ENCODE measurements around the gene DDI2. TPM values are rescaled to one million over a fixed set of nuclear protein-coding genes. Genes with fewer than 3 reads are reported as not detected.
A peak's percentile ranks its signal among the peaks of the same experiment; 100 is the strongest.

The DDI2 gene
- total and polyA plus RNA-seq, 5 donors from 2014 or later = 3.2 to 61.2 (median 6.8) TPM

- H3K36me3 Mint-ChIP-seq = peaks cover 45% of the 10 kb centered on the region
- no peak overlapping the region for H3K27ac ChIP-seq (ENCODE audit: insufficient read depth, low read length, poor library complexity, severe bottlenecking)
These were observed 10.7 kb downstream of the DDI2 start for GRCh38 chr1:15628003-15628402.

GRCh38 chr1:15633756-15634420, 16.6 kb downstream of the DDI2 start:
- H3K9me3 ChIP-seq (ENCODE audit: control insufficient read depth in 2 of 2, low read length in 2 of 2) = no peaks in the 10 kb centered on the region
- Mint-ChIP-seq H3K4me1 (peaks cover under 1 to 4% (median 2%) of the 10 kb centered on the region in 4 donors), H3K9me3 (no peaks in the 10 kb centered on the region), H3K4me3 (no peak overlapping the region), H3K36me3 (peaks cover 65% of the 10 kb centered on the region), H3K27me3 (no peaks in the 10 kb centered on the region), H3K27ac (no peak overlapping the region)
- ATAC-seq (ENCODE audit: low read depth in 2 of 2) (no peak), DNase-seq (no peak)
- no peak overlapping the region for H3K4me3 ChIP-seq (ENCODE audit: low read depth, low read length)
- no peaks in the 10 kb centered on the region for H3K27me3 ChIP-seq (ENCODE audit: control insufficient read depth, insufficient read depth, low read length)
- H3K36me3 ChIP-seq (ENCODE audit: control insufficient read depth, insufficient read depth, low read length) = peaks cover 90% of the 10 kb centered on the region
- H3K4me1 ChIP-seq (ENCODE audit: control insufficient read depth, insufficient read depth, low read length, poor library complexity, severe bottlenecking) = no peaks in the 10 kb centered on the region
- H3K27ac ChIP-seq (ENCODE audit: insufficient read depth, low read length, poor library complexity, severe bottlenecking) = no peak overlapping the region

More at GRCh38 chr1:15628003-15628402, 10.7 kb downstream of the DDI2 start:
- H3K27me3 ChIP-seq (ENCODE audit: control insufficient read depth, insufficient read depth, low read length) = no peaks in the 10 kb centered on the region
- no peak overlapping the region for H3K4me3 Mint-ChIP-seq
- peaks cover 17% of the 10 kb centered on the region for H3K4me1 ChIP-seq (ENCODE audit: control insufficient read depth, insufficient read depth, low read length, poor library complexity, severe bottlenecking)
- no peak for ATAC-seq (ENCODE audit: low read depth in 2 of 2)
- no peaks in the 10 kb centered on the region for H3K9me3 Mint-ChIP-seq
- H3K4me3 ChIP-seq (ENCODE audit: low read depth, low read length) = no peak overlapping the region
- peak overlapping the region in 2 of 3 donors; percentile 43 to 75 for H3K27ac Mint-ChIP-seq
- DNase-seq = no peak
- no peaks in the 10 kb centered on the region for H3K27me3 Mint-ChIP-seq
- H3K4me1 Mint-ChIP-seq = peaks cover 18 to 45% (median 33%) of the 10 kb centered on the region in 4 donors
- H3K36me3 ChIP-seq (ENCODE audit: control insufficient read depth, insufficient read depth, low read length) = peaks cover 56% of the 10 kb centered on the region
- no peaks in the 10 kb centered on the region for H3K9me3 ChIP-seq (ENCODE audit: control insufficient read depth in 2 of 2, low read length in 2 of 2)

GRCh38 chr1:15636436-15636835, 19.2 kb downstream of the DDI2 start:
- Histone ChIP-seq H3K9me3 (ENCODE audit: control insufficient read depth in 2 of 2, low read length in 2 of 2) (no peaks in the 10 kb centered on the region), H3K4me3 (ENCODE audit: low read depth, low read length) (no peak overlapping the region), H3K27me3 (ENCODE audit: control insufficient read depth, insufficient read depth, low read length) (no peaks in the 10 kb centered on the region), H3K36me3 (ENCODE audit: control insufficient read depth, insufficient read depth, low read length) (peaks cover 95% of the 10 kb centered on the region), H3K4me1 (ENCODE audit: control insufficient read depth, insufficient read depth, low read length, poor library complexity, severe bottlenecking) (no peaks in the 10 kb centered on the region), H3K27ac (ENCODE audit: insufficient read depth, low read length, poor library complexity, severe bottlenecking) (no peak overlapping the region)
- peaks cover 61% of the 10 kb centered on the region for H3K36me3 Mint-ChIP-seq
- no peaks in the 10 kb centered on the region for H3K9me3 Mint-ChIP-seq
- no peaks in the 10 kb centered on the region for H3K27me3 Mint-ChIP-seq
- ATAC-seq (ENCODE audit: low read depth in 2 of 2) (no peak), DNase-seq (no peak)
- H3K4me3 Mint-ChIP-seq = no peak overlapping the region
- H3K4me1 Mint-ChIP-seq = peaks cover 0 to 6% (median 0%) of the 10 kb centered on the region in 4 donors
- H3K27ac Mint-ChIP-seq = peak overlapping the region in 1 of 3 donors; percentile 26

GRCh38 chr1:15637826-15638225, 20.6 kb downstream of the DDI2 start:
- H3K4me3 ChIP-seq (ENCODE audit: low read depth, low read length) = no peak overlapping the region
- Mint-ChIP-seq H3K36me3 (peaks cover 60% of the 10 kb centered on the region), H3K27me3 (no peaks in the 10 kb centered on the region), H3K9me3 (no peaks in the 10 kb centered on the region), H3K27ac (no peak overlapping the region), H3K4me1 (peaks cover 0 to 9% (median 0%) of the 10 kb centered on the region in 4 donors), H3K4me3 (no peak overlapping the region)
- H3K36me3 ChIP-seq (ENCODE audit: control insufficient read depth, insufficient read depth, low read length) = peaks cover 84% of the 10 kb centered on the region
- H3K27me3 ChIP-seq (ENCODE audit: control insufficient read depth, insufficient read depth, low read length) = no peaks in the 10 kb centered on the region
- no peaks in the 10 kb centered on the region for H3K9me3 ChIP-seq (ENCODE audit: control insufficient read depth in 2 of 2, low read length in 2 of 2)
- ATAC-seq (ENCODE audit: low read depth in 2 of 2) = no peak
- H3K4me1 ChIP-seq (ENCODE audit: control insufficient read depth, insufficient read depth, low read length, poor library complexity, severe bottlenecking) = no peaks in the 10 kb centered on the region
- H3K27ac ChIP-seq (ENCODE audit: insufficient read depth, low read length, poor library complexity, severe bottlenecking) = no peak overlapping the region
- no peak for DNase-seq

GRCh38 chr1:15639262-15639661, 22.0 kb downstream of the DDI2 start:
- Mint-ChIP-seq H3K27ac (no peak overlapping the region), H3K27me3 (no peaks in the 10 kb centered on the region), H3K4me3 (no peak overlapping the region), H3K9me3 (no peaks in the 10 kb centered on the region), H3K36me3 (peaks cover 59% of the 10 kb centered on the region), H3K4me1 (peaks cover 3 to 13% (median 9%) of the 10 kb centered on the region in 4 donors)
- Histone ChIP-seq H3K4me3 (ENCODE audit: low read depth, low read length) (no peak overlapping the region), H3K36me3 (ENCODE audit: control insufficient read depth, insufficient read depth, low read length) (peaks cover 83% of the 10 kb centered on the region), H3K27me3 (ENCODE audit: control insufficient read depth, insufficient read depth, low read length) (no peaks in the 10 kb centered on the region), H3K27ac (ENCODE audit: insufficient read depth, low read length, poor library complexity, severe bottlenecking) (no peak overlapping the region), H3K9me3 (ENCODE audit: control insufficient read depth in 2 of 2, low read length in 2 of 2) (no peaks in the 10 kb centered on the region), H3K4me1 (ENCODE audit: control insufficient read depth, insufficient read depth, low read length, poor library complexity, severe bottlenecking) (no peaks in the 10 kb centered on the region)
- no peak for ATAC-seq (ENCODE audit: low read depth in 2 of 2)
- DNase-seq = no peak

- peaks cover 55% of the 10 kb centered on the region for H3K36me3 Mint-ChIP-seq
- H3K36me3 ChIP-seq (ENCODE audit: control insufficient read depth, insufficient read depth, low read length) = peaks cover 80% of the 10 kb centered on the region
- no peaks in the 10 kb centered on the region for H3K9me3 ChIP-seq (ENCODE audit: control insufficient read depth in 2 of 2, low read length in 2 of 2)
- ATAC-seq (ENCODE audit: low read depth in 2 of 2) (no peak), DNase-seq (no peak)
- no peak overlapping the region for H3K4me3 ChIP-seq (ENCODE audit: low read depth, low read length)
- H3K9me3 Mint-ChIP-seq = no peaks in the 10 kb centered on the region
- H3K4me1 ChIP-seq (ENCODE audit: control insufficient read depth, insufficient read depth, low read length, poor library complexity, severe bottlenecking) = no peaks in the 10 kb centered on the region
- H3K4me3 Mint-ChIP-seq = no peak overlapping the region
- H3K27ac Mint-ChIP-seq = peak overlapping the region in 2 of 3 donors; percentile 15 to 42
- H3K4me1 Mint-ChIP-seq = peaks cover 3 to 13% (median 10%) of the 10 kb centered on the region in 4 donors
- no peaks in the 10 kb centered on the region for H3K27me3 Mint-ChIP-seq
- no peaks in the 10 kb centered on the region for H3K27me3 ChIP-seq (ENCODE audit: control insufficient read depth, insufficient read depth, low read length)
- H3K27ac ChIP-seq (ENCODE audit: insufficient read depth, low read length, poor library complexity, severe bottlenecking) = no peak overlapping the region
These were observed 22.7 kb downstream of the DDI2 start for GRCh38 chr1:15639931-15640330.

GRCh38 chr1:15640667-15641066, 23.4 kb downstream of the DDI2 start:
- Histone ChIP-seq H3K4me3 (ENCODE audit: low read depth, low read length) (no peak overlapping the region), H3K9me3 (ENCODE audit: control insufficient read depth in 2 of 2, low read length in 2 of 2) (no peaks in the 10 kb centered on the region), H3K4me1 (ENCODE audit: control insufficient read depth, insufficient read depth, low read length, poor library complexity, severe bottlenecking) (no peaks in the 10 kb centered on the region), H3K36me3 (ENCODE audit: control insufficient read depth, insufficient read depth, low read length) (peaks cover 80% of the 10 kb centered on the region), H3K27me3 (ENCODE audit: control insufficient read depth, insufficient read depth, low read length) (no peaks in the 10 kb centered on the region), H3K27ac (ENCODE audit: insufficient read depth, low read length, poor library complexity, severe bottlenecking) (no peak overlapping the region)
- Mint-ChIP-seq H3K4me1 (peaks cover 3 to 16% (median 10%) of the 10 kb centered on the region in 4 donors), H3K36me3 (peaks cover 60% of the 10 kb centered on the region), H3K27ac (peak overlapping the region in 2 of 3 donors; percentile 1 to 15), H3K4me3 (no peak overlapping the region), H3K27me3 (no peaks in the 10 kb centered on the region), H3K9me3 (no peaks in the 10 kb centered on the region)
- DNase-seq (no peak), ATAC-seq (ENCODE audit: low read depth in 2 of 2) (no peak)

GRCh38 chr1:15649937-15650336, 32.7 kb downstream of the DDI2 start:
- H3K36me3 ChIP-seq (ENCODE audit: control insufficient read depth, insufficient read depth, low read length) = peaks cover 70% of the 10 kb centered on the region

More at GRCh38 chr1:15649937-15650336, 32.7 kb downstream of the DDI2 start:
- no peak overlapping the region for H3K27ac Mint-ChIP-seq
- Histone ChIP-seq H3K9me3 (ENCODE audit: control insufficient read depth in 2 of 2, low read length in 2 of 2) (no peaks in the 10 kb centered on the region), H3K4me1 (ENCODE audit: control insufficient read depth, insufficient read depth, low read length, poor library complexity, severe bottlenecking) (no peaks in the 10 kb centered on the region), H3K27ac (ENCODE audit: insufficient read depth, low read length, poor library complexity, severe bottlenecking) (no peak overlapping the region), H3K4me3 (ENCODE audit: low read depth, low read length) (no peak overlapping the region), H3K27me3 (ENCODE audit: control insufficient read depth, insufficient read depth, low read length) (no peaks in the 10 kb centered on the region)
- no peak for ATAC-seq (ENCODE audit: low read depth in 2 of 2)
- H3K4me1 Mint-ChIP-seq = peaks cover 2 to 10% (median 7%) of the 10 kb centered on the region in 4 donors
- DNase-seq = no peak
- H3K27me3 Mint-ChIP-seq = no peaks in the 10 kb centered on the region
- H3K4me3 Mint-ChIP-seq = no peak overlapping the region
- H3K9me3 Mint-ChIP-seq = peaks cover 0 to 1% (median 0%) of the 10 kb centered on the region in 7 donors
- peaks cover 39% of the 10 kb centered on the region for H3K36me3 Mint-ChIP-seq
